ENCODE data around the gene ZBED2. TPM values are rescaled to one million over a fixed set of nuclear protein-coding genes. Genes with fewer than 3 reads are reported as not detected.

ZBED2 gene
- total and polyA plus RNA-seq, 2 donors (not counting 3 experiments of a cell fraction or from before 2014, with no cell fraction given): not detected

DNA sequence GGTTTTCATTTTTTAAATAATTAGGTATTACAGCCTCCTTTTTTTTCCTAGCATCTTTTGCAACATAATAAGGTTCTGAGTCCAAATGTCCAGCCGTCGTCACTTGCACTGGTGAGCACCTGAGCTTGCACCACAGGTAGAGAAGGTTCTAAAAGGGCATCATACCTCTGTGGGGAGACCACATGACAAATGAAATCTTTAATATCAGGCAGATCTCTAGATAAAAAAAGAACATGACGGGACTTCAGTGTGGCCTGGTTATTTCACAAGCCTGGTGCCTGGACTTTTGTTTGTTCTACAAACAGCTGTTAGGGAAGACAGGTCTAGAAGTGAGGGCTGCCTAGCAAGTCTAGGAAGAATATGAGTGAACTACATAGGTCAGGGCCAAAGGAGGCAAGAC, 3.6 kb downstream of the ZBED2 start:
- no peaks in the 10 kb centered on the region for H3K36me3 ChIP-seq (ENCODE audit: control insufficient read depth in 2 of 2, extremely low read depth in 1 of 2, insufficient read depth in 2 of 2, low read length in 2 of 2)
- no peak for TF ChIP-seq FOS (IDR thresholded peaks at IDR 0.05; ENCODE audit: borderline replicate concordance, insufficient read depth, low read length)
- TF ChIP-seq EZH2 (IDR thresholded peaks at IDR 0.05; ENCODE audit: borderline replicate concordance, low read depth, low read length, severe bottlenecking): no peak
- no peaks in the 10 kb centered on the region for H3K4me1 ChIP-seq (ENCODE audit: control insufficient read depth, extremely low read depth, insufficient read depth, low read length)
- H2AFZ ChIP-seq (ENCODE audit: low read depth, low read length): no peak overlapping the region
- no peak overlapping the region for H3K4me2 ChIP-seq (ENCODE audit: insufficient read depth, low read length)
- intact Hi-C loops (cut with micrococcal nuclease) (no loop called here), dilution Hi-C loops (cut with MboI; ENCODE audit: extremely low pct_ligation_motif_present, low sequenced_read_pairs) (no loop called here)
- H4K20me1 ChIP-seq (replicated peaks; ENCODE audit: control insufficient read depth, extremely low read depth, insufficient read depth, low read length): no peaks in the 10 kb centered on the region
- POLR2A ChIA-PET: no interaction called here
- H3K27ac ChIP-seq (ENCODE audit: insufficient read depth, low read depth, low read length): no peak overlapping the region
- DNase-seq (ENCODE audit: low read depth, low spot score) (no peak), FAIRE-seq (no peak)
- no TSS peak for BruUV-seq (replicated peaks)
- no peaks in the 10 kb centered on the region for H3K9me1 ChIP-seq (replicated peaks; ENCODE audit: control insufficient read depth, extremely low read depth, insufficient read depth, low read length)
- no peaks in the 10 kb centered on the region for H3K9me3 ChIP-seq (replicated peaks; ENCODE audit: control insufficient read depth, insufficient read depth, low read length)
- no peaks in the 10 kb centered on the region for H3K27me3 ChIP-seq (ENCODE audit: control insufficient read depth in 2 of 2, insufficient read depth in 2 of 2, low read length in 2 of 2)
- CTCF ChIA-PET: no interaction called here
- H3K79me2 ChIP-seq (ENCODE audit: control insufficient read depth, insufficient read depth, low read length): no peaks in the 10 kb centered on the region
- H3K9ac ChIP-seq (replicated peaks; ENCODE audit: extremely low read depth, insufficient read depth, low read length): no peak overlapping the region
- no peak overlapping the region for H3K4me3 ChIP-seq (replicated peaks in 1 of 3; ENCODE audit: insufficient read depth in 1 of 3, low read depth in 1 of 3, low read length in 3 of 3)

DNA sequence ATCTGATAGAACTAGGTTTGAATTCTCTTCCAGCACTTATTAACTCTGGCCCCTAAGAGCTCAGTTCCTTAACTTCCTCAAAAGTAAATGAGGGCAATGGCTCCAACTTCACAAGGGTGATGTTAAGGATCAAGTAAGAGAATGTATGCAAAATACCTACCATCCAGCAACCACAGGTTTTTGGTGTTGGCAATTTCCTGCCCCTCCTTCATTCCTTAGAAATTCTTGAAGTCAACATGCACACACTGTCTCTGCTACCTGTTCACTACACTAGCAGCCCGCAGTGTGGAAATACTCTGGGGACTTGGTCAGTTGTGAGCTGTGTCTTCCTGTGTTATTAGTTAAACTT, 5.0 kb downstream of the ZBED2 start:
- no peak for FAIRE-seq
- dilution Hi-C loops (cut with MboI; ENCODE audit: extremely low pct_ligation_motif_present, low sequenced_read_pairs): no loop called here

More for the DNA sequence above, 5.0 kb downstream of the ZBED2 start:
- ChIA-PET POLR2A (no interaction called here), CTCF (no interaction called here)
- Histone ChIP-seq H3K4me3 (replicated peaks in 1 of 3; ENCODE audit: insufficient read depth in 1 of 3, low read depth in 1 of 3, low read length in 3 of 3) (no peak overlapping the region), H3K36me3 (ENCODE audit: control insufficient read depth in 2 of 2, extremely low read depth in 1 of 2, insufficient read depth in 2 of 2, low read length in 2 of 2) (no peaks in the 10 kb centered on the region), H3K9me3 (replicated peaks; ENCODE audit: control insufficient read depth, insufficient read depth, low read length) (no peaks in the 10 kb centered on the region), H3K27ac (ENCODE audit: insufficient read depth, low read depth, low read length) (no peak overlapping the region), H4K20me1 (replicated peaks; ENCODE audit: control insufficient read depth, extremely low read depth, insufficient read depth, low read length) (no peaks in the 10 kb centered on the region), H3K9ac (replicated peaks; ENCODE audit: extremely low read depth, insufficient read depth, low read length) (no peak overlapping the region), H3K79me2 (ENCODE audit: control insufficient read depth, insufficient read depth, low read length) (no peaks in the 10 kb centered on the region), H3K4me2 (ENCODE audit: insufficient read depth, low read length) (no peak overlapping the region), H3K9me1 (replicated peaks; ENCODE audit: control insufficient read depth, extremely low read depth, insufficient read depth, low read length) (no peaks in the 10 kb centered on the region), H3K4me1 (ENCODE audit: control insufficient read depth, extremely low read depth, insufficient read depth, low read length) (no peaks in the 10 kb centered on the region), H2AFZ (ENCODE audit: low read depth, low read length) (no peak overlapping the region), H3K27me3 (ENCODE audit: control insufficient read depth in 2 of 2, insufficient read depth in 2 of 2, low read length in 2 of 2) (no peaks in the 10 kb centered on the region)
- BruUV-seq (replicated peaks): no TSS peak
- TF ChIP-seq GATA2 (IDR thresholded peaks at IDR 0.05; ENCODE audit: insufficient read depth, insufficient read length, low read depth, low read length) (no peak), POLR2AphosphoS5 (IDR thresholded peaks at IDR 0.05; ENCODE audit: insufficient read depth, low read depth, low read length) (no peak), FOS (IDR thresholded peaks at IDR 0.05; ENCODE audit: borderline replicate concordance, insufficient read depth, low read length) (no peak), JUN (IDR thresholded peaks at IDR 0.05; ENCODE audit: borderline replicate concordance, insufficient read depth, insufficient read length, low read depth) (no peak), POLR2A (IDR thresholded peaks at IDR 0.05; ENCODE audit: low read depth, low read length) (no peak), EZH2 (IDR thresholded peaks at IDR 0.05; ENCODE audit: borderline replicate concordance, low read depth, low read length, severe bottlenecking) (no peak), MYC (IDR thresholded peaks at IDR 0.05; ENCODE audit: low read depth, low read length) (no peak)
- TF ChIP-seq, protein P1, sequence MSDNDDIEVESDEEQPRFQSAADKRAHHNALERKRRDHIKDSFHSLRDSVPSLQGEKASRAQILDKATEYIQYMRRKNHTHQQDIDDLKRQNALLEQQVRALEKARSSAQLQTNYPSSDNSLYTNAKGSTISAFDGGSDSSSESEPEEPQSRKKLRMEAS (IDR thresholded peaks at IDR 0.05; ENCODE audit: insufficient read depth, insufficient read length): no peak
- TF ChIP-seq, protein P2, sequence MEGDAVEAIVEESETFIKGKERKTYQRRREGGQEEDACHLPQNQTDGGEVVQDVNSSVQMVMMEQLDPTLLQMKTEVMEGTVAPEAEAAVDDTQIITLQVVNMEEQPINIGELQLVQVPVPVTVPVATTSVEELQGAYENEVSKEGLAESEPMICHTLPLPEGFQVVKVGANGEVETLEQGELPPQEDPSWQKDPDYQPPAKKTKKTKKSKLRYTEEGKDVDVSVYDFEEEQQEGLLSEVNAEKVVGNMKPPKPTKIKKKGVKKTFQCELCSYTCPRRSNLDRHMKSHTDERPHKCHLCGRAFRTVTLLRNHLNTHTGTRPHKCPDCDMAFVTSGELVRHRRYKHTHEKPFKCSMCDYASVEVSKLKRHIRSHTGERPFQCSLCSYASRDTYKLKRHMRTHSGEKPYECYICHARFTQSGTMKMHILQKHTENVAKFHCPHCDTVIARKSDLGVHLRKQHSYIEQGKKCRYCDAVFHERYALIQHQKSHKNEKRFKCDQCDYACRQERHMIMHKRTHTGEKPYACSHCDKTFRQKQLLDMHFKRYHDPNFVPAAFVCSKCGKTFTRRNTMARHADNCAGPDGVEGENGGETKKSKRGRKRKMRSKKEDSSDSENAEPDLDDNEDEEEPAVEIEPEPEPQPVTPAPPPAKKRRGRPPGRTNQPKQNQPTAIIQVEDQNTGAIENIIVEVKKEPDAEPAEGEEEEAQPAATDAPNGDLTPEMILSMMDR (IDR thresholded peaks at IDR 0.05; ENCODE audit: extremely low read depth in 1 of 2, insufficient read depth in 1 of 2, low read depth in 1 of 2, low read length in 2 of 2): no peak
- no peak for DNase-seq (ENCODE audit: low read depth, low spot score)
- intact Hi-C loops (cut with micrococcal nuclease): no loop called here

Data from endothelial cell of umbilical vein (primary cell).